ENCODE results near the gene PPP1R8.
A peak's percentile ranks its signal among the peaks of the same experiment; 100 is the strongest.

GRCh38 chr1:27830621-27831440, at the start of gene PPP1R8:
- TF ChIP-seq POLR2AphosphoS5 (IDR thresholded peaks at IDR 0.05; ENCODE audit: low read depth, low read length) (peak; percentile 91), POLR2A (IDR thresholded peaks at IDR 0.05; ENCODE audit: low read depth, low read length) (peak; percentile 97), TAF1 (IDR thresholded peaks at IDR 0.05; ENCODE audit: borderline replicate concordance, low read depth, low read length) (peak; percentile 99)

Data from GM12892 (cell line).